DOHH2 (cell line): ENCODE results near the gene CACNA2D2.

Experiments
- H3F3A ChIP-seq: fragments of 200-600 bp; sonication (generic), shearing (Covaris generic); 2 replicates; pipeline ENCODE4 v1.6.0; 2016; ENCODE audit warnings: antibody characterized with exemption, mild to moderate bottlenecking; ENCODE audit not compliant: control insufficient read depth, insufficient read depth
- H3K27ac ChIP-seq: fragments of 200-600 bp; sonication (generic); 2 replicates; pipeline ENCODE4 v1.5.1; 2014; ENCODE audit warnings: low read depth, mild to moderate bottlenecking, low read length, moderate library complexity
- H3K27me3 ChIP-seq: fragments of 200-600 bp; sonication (generic); 2 replicates; pipeline ENCODE4 v1.6.1; 2014; ENCODE audit warnings: mild to moderate bottlenecking, low read length, mixed read lengths; ENCODE audit not compliant: control insufficient read depth
- H3K36me3 ChIP-seq: fragments of 200-600 bp; sonication (generic); 2 replicates; pipeline ENCODE4 v1.6.1; 2014; ENCODE audit warnings: mild to moderate bottlenecking, low read length, moderate library complexity, mixed read lengths; ENCODE audit not compliant: control insufficient read depth
- H3K4me1 ChIP-seq: fragments of 200-600 bp; sonication (generic); 2 replicates; pipeline ENCODE4 v1.6.1; 2014; ENCODE audit warnings: mild to moderate bottlenecking, low read length, mixed read lengths; ENCODE audit not compliant: control insufficient read depth
- H3K4me2 ChIP-seq: fragments of 200-600 bp; sonication (generic); 2 replicates; pipeline ENCODE4 v1.6.0; 2014; ENCODE audit warnings: mild to moderate bottlenecking, low read length, moderate library complexity
- H3K4me3 ChIP-seq: fragments of 200-600 bp; sonication (generic); 2 replicates; pipeline ENCODE4 v1.5.1; 2014; ENCODE audit warnings: mild to moderate bottlenecking, low read length, mixed read lengths
- H3K79me2 ChIP-seq: fragments of 200-600 bp; sonication (generic); 2 replicates; pipeline ENCODE4 v1.6.1; 2014; ENCODE audit warnings: mild to moderate bottlenecking, low read length, mixed read lengths; ENCODE audit not compliant: control insufficient read depth
- H3K9me2 ChIP-seq: fragments of 200-600 bp; sonication (generic); replicated peaks from 2 replicates; pipeline ENCODE4 v1.6.1; 2014; ENCODE audit warnings: mild to moderate bottlenecking, low read length, mixed read lengths; ENCODE audit not compliant: control insufficient read depth
- H3K9me3 ChIP-seq: fragments of 200-600 bp; sonication (generic); 2 replicates; pipeline ENCODE4 v1.6.1; 2014; ENCODE audit warnings: antibody characterized with exemption, low read length, mixed read lengths; ENCODE audit not compliant: control insufficient read depth, insufficient read depth
- H4K20me1 ChIP-seq: fragments of 200-600 bp; sonication (generic); 2 replicates; pipeline ENCODE4 v1.6.0; 2014; ENCODE audit warnings: low read depth, mild to moderate bottlenecking, antibody characterized with exemption, low read length, moderate library complexity; ENCODE audit not compliant: control insufficient read depth, insufficient read depth
- CTCF ChIP-seq: fragments of 200-600 bp; sonication (generic); IDR thresholded peaks from one replicate; pipeline ENCODE4 v1.5.1; 2014; ENCODE audit warnings: antibody characterized with exemption, mild to moderate bottlenecking, low read depth, low read length; ENCODE audit not compliant: poor library complexity, severe bottlenecking
- EZH2phosphoT487 ChIP-seq: fragments of 200-600 bp; sonication (generic); IDR thresholded peaks from 2 replicates; pipeline ENCODE4 v1.6.1; 2017; ENCODE audit warnings: borderline replicate concordance, mild to moderate bottlenecking, antibody characterized with exemption, low read length, moderate library complexity, mixed read lengths

Gene CACNA2D2

GRCh38 chr3:50358911-50359759, 144.3 kb downstream of the CACNA2D2 start, which contains the start of gene TMEM115:
TMEM115 (minus strand) TSS chr3:50359521; CDS start chr3:50359063, 458 bp downstream.
- H3K4me3 ChIP-seq: peak within 1 kb of the TSS; percentile 92
- peak within 1 kb of the TSS; percentile 79 for H3K4me2 ChIP-seq
- H3F3A ChIP-seq: no peaks in the 10 kb centered on the region
- H3K27me3 ChIP-seq: no peaks in the 10 kb centered on the region
- H3K79me2 ChIP-seq: peaks cover 49% of the 10 kb centered on the region
- H4K20me1 ChIP-seq: peaks cover 23% of the 10 kb centered on the region
- TF ChIP-seq EZH2phosphoT487: no peak
- no peak for TF ChIP-seq CTCF
- no peaks in the 10 kb centered on the region for H3K9me3 ChIP-seq
- no peaks in the 10 kb centered on the region for H3K9me2 ChIP-seq
- H3K4me1 ChIP-seq: peaks cover 34% of the 10 kb centered on the region
- H3K36me3 ChIP-seq: peaks cover 38% of the 10 kb centered on the region
- H3K27ac ChIP-seq: no peak within 1 kb of the TSS

- TF ChIP-seq EZH2phosphoT487 (no peak), CTCF (no peak)
- H3K9me2 ChIP-seq: no peaks in the 10 kb centered on the region
- peaks cover 45% of the 10 kb centered on the region for H3K36me3 ChIP-seq
- no peaks in the 10 kb centered on the region for H3F3A ChIP-seq
- peaks cover 34% of the 10 kb centered on the region for H3K4me1 ChIP-seq
- peaks cover 23% of the 10 kb centered on the region for H4K20me1 ChIP-seq
- H3K4me2 ChIP-seq: peak overlapping the region; percentile 79
- H3K9me3 ChIP-seq: no peaks in the 10 kb centered on the region
- no peaks in the 10 kb centered on the region for H3K27me3 ChIP-seq
- H3K4me3 ChIP-seq: peak overlapping the region; percentile 92
- H3K79me2 ChIP-seq: peaks cover 50% of the 10 kb centered on the region
- no peak overlapping the region for H3K27ac ChIP-seq
Measured at GRCh38 chr3:50358355-50358910, 145.0 kb downstream of the CACNA2D2 start.

- Histone ChIP-seq H3K9me3 (no peaks in the 10 kb centered on the region), H4K20me1 (peaks cover 23% of the 10 kb centered on the region), H3K4me2 (peak overlapping the region; percentile 79), H3K79me2 (peaks cover 50% of the 10 kb centered on the region), H3K27ac (no peak overlapping the region), H3K9me2 (no peaks in the 10 kb centered on the region), H3K36me3 (peaks cover 53% of the 10 kb centered on the region), H3K4me3 (peak overlapping the region; percentile 92), H3K4me1 (peaks cover 34% of the 10 kb centered on the region), H3K27me3 (no peaks in the 10 kb centered on the region), H3F3A (0 out of 2 replicates have a peak, but pooled peaks cover 4% of the 10 kb centered on the region)
- no peak for TF ChIP-seq CTCF
- TF ChIP-seq EZH2phosphoT487: no peak
Measured at GRCh38 chr3:50357481-50357880, 146.0 kb downstream of the CACNA2D2 start.
